Non-pigmented ciliary epithelial cell (primary cell): ENCODE data around the gene ARHGAP42.

ENCODE experiments used
- DNase-seq: peaks from one replicate; pipeline ENCODE4 v3.0.0-alpha.2; 2010; ENCODE audit warnings: low read depth

The ARHGAP42 gene

GRCh38 chr11:100759856-100760255, 72.8 kb downstream of the ARHGAP42 start:
- DNase-seq, result no peak

DNA sequence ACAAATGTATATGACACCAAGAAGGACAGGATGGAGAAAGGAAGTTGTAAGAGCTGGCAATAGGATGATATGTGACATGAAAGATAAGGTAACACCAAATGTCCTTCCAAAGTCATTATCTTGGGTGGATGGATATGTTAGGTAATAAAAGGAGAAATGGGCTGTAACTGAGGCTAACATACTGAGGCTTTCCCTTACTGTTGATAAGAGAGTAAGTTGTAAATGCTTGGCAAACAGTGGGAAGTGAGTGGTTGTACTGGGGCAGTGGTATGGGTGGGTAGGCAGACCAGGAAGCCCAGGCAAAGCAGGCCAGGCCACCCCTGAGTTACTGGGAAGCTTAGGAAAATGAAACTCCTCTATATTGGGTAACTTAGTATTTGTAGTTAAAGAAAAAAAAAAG, 73.7 kb downstream of the ARHGAP42 start:
- no peak for DNase-seq

DNA sequence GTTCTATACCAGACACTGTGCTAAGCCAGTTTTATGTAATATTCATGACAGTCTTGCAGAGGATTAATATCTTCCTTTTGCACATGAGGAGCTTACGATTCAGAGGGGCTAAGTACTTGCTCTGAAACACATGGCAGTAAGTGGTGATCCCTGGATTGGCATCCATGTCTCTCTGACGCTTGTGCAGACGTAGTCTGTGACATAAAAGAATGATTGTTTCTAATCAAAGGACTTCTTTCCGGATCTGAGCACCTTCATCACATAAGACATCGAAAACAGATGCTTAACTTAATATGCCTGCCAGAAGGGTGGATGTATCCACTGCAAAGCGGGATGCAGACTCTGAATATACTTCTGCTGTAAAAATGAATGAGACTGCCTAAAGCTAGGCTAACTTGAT, 74.8 kb downstream of the ARHGAP42 start:
- no peak for DNase-seq

- DNase-seq, result no peak
These were observed 79.7 kb downstream of the ARHGAP42 start for GRCh38 chr11:100766764-100767163.

- no peak for DNase-seq
These were observed 82.1 kb downstream of the ARHGAP42 start for GRCh38 chr11:100769165-100769564.

GRCh38 chr11:100769617-100770016, 82.5 kb downstream of the ARHGAP42 start:
- no peak for DNase-seq

DNA sequence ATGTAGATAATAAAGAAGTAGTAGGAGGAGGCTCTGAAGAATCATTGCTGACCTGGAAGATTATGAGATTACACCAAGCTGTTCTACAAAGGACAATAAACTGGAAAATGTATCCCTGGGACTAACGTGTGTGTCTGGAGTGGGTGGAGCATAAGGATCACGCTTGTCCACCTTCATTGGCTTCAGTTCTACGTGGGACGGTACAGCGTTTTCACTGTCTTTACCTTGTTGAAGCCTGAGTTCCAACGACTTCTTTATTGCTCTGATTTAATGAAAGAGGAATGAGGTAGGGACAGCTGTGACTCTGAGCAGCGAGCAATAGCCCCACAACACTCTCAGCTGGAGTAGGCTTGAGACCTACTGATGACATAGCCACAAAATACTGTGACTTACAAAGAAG, 87.0 kb downstream of the ARHGAP42 start:
- DNase-seq, result no peak

GRCh38 chr11:100774859-100775258, 87.8 kb downstream of the ARHGAP42 start:
- DNase-seq, result no peak

- DNase-seq, result no peak
These were observed 89.3 kb downstream of the ARHGAP42 start for GRCh38 chr11:100776212-100776896.

GRCh38 chr11:100777103-100777502, 90.0 kb downstream of the ARHGAP42 start:
- DNase-seq, result no peak

DNA sequence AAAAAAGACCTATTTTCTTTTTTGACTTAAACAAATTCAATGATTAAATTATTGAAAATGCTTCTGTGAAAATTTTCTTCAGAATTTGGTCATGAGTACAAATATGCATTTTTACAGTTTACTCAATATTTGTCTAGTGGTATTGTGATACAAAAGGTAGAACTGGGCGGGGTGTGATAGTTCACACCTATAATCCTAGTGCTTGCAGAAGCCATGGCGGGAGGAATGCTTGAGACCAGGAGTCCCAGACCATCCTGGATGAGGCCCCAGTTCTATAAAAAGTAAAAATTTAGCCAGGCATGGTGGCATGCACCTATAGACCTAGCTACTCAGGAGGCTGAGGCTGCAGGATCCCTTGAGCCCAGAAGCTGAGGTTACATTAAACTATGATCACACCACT, 90.6 kb downstream of the ARHGAP42 start:
- no peak for DNase-seq

DNA sequence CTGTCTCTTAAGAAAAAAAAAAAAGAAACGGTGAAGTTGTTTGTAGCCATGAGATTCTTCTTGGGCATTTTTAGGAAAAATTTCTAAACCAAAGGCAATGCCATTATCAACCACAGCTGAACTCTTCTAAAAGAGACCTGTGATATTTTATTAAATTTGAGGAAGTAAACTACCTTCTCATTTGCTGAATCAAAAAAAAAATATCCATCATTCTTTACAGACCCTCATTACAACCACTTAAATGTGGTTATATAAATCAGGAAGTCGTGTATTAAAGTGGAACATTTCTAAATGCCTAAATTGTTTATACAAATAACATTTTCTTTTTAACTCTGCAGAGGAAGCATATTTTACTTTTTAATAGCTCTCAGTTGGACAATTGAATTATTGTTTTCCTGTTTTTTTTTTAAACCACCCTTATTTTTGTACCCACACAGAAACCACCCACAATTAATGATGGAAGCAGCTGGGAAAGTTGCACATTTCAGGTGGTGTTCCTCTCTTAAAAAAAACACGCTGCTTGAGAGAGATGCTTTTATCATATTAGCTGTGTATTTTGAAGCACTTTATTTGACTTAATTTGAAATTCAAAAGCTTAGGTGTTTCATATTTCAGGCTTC, 91.2 kb downstream of the ARHGAP42 start:
- no peak for DNase-seq

DNA sequence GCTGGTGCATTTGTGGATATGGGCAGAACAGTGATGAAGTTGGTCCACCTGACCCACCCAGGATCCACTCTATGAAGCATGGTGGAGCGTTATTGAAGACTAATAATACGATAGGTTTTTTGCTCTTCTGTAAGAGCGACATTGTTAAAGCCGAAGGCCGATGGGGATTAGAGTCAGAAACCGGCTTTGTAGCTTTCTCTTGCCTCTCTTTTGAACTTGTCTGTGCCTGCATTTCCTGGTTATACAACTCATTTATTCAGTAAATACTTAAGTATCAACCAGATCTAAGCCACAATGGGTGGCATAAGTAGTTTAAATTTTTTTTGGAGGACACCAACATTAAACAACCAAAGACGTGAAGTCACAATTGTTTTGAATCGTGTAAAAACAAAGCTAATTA, 93.4 kb downstream of the ARHGAP42 start:
- no peak for DNase-seq

DNA sequence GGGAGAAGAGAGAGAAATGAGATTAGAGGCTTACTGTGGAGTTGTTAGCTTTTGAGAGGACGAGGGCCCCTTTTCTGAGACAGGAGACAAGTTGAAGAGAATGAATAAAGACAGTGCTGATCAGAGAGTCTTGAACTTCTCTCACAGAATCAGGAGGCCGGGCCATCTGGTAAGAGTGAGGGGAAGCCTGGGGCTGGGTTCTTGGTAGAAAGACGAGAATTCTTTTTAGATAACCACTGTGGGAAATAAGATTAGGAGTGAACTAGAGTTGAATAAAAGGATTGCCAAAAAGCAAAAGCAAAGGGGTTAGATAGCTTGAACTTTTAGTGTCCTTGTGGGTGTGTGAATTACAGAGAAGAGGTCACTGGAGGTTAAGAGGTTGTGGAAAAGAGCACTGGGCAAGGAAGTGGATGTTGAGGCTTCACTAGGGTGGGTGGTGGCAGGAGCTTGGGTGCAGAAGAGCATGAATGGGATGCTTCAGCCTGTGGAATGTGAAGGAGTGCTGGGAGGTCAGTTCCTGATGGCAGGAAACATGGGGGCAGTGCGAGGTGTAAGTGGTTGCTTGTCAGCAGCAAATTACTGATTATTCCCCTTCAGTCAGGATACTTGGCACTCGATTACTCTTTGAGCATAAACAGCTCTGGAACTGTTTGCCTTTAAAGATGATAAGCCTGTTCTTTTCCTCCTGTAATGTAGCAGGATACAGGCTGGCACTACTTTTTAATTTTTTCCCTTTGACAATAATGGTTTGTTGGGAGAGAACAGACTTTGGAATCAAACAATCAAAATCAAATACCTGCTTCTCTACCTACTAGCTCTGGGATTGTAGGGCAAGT, 98.3 kb downstream of the ARHGAP42 start:
- no peak for DNase-seq

DNA sequence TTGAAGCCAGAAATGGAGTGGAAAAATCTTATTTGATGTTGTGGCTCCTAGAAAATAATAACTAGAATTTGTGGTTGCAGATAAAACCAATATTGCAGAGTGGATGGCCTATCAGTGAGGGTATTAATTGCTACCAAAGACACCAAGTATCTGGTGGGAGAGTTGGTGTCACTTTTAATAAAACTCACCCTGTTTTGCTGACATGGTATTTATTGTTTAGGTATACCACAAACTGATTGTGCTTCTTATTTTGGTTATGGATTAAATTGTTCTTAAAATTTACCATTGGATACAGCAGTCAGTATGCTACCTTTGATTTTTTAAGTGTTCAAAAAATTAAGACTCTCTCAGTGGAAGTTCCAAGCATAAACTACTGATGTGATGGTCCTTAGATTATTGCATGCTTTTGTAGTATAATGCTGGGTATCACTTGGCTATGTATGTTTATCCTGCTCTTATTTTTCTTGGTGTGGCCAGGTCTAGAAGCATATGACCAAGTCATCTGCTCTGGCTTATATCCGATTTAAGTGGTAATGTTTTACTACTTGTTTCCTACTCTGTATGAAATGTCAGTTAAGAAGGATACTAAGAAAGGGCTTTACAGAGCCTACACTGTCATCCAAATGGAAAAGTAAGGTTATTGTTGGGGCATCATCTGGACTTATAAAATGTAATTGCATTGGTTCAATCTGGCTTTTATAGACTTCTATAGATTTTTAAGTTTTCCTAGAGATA, 101.6 kb downstream of the ARHGAP42 start:
- DNase-seq, result no peak

- no peak for DNase-seq
These were observed 102.4 kb downstream of the ARHGAP42 start for GRCh38 chr11:100789500-100789899.

DNA sequence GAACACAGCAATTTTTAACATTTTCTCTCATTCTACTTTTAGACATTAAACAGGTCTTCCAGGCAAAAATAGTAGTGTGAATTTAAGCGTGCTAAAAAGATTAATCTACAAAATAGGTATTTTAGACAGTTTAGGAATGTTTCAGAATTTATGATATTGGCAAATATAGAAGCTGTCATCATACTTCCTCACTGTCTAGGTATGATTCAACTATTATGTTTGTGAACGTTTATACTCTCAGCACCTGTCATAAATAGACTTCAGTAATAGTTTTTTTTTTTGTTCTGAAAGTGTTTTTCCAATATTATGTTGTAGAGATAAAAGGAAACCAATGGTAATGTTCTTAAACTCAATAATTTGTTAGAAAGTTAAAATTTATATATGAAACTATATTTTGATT, 103.0 kb downstream of the ARHGAP42 start:
- no peak for DNase-seq

DNA sequence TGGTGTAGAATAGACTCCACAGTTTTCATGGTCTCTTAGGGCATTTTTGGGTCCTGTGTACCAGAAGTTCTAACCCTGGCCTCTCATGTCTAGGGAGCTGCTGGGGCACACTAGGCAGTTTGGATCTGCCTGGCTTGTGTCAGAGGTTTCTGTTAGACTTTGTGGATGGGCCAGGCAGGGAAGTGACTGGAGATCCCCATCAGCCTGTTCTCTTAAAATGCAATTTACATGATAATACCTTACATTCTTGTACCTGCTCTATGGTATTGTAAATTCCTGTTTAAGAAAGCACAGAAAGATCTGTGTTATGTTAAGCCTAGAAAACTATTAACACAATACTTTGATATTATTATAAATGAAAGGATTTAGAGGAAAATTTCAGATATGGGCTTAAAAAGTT, 104.0 kb downstream of the ARHGAP42 start:
- no peak for DNase-seq

GRCh38 chr11:100791860-100792259, 104.8 kb downstream of the ARHGAP42 start:
- DNase-seq, result no peak

DNA sequence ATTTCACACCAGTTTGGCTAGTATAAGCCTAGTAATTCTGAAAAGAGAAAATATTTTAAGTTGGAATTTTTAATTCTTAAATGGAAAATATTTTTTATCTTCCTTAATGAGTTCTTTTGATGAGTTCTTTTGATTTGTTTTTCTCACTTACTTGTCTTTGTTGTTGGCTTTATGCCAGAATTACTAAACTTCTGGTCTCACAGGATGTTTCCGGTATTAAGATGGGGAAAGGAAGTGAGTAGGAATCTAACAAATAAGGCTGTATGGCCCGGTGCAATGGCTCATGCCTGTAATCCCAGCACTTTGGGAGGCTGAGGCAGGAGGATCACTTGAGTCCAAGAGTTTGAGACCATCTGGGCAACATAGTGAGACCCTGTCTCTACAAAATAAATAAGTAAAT, 106.4 kb downstream of the ARHGAP42 start:
- no peak for DNase-seq

DNA sequence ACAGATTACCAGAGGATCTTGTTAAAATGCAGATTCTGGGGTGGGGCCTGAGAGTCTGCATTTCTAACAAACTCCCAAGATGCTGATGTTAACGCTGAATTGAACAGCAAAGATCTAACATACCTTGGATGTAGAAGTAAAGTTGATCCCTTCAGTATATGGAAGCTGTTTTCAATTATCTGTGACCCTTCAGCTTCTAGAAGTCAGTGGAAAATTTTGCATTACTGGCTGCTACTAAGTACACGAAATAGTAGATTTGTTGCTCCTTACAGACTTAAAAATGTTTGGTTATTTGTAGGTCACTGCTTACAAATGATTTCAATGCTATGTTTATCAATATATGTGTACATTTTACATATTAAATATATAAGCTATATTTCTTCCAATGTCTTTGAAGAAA, 107.4 kb downstream of the ARHGAP42 start:
- no peak for DNase-seq

DNA sequence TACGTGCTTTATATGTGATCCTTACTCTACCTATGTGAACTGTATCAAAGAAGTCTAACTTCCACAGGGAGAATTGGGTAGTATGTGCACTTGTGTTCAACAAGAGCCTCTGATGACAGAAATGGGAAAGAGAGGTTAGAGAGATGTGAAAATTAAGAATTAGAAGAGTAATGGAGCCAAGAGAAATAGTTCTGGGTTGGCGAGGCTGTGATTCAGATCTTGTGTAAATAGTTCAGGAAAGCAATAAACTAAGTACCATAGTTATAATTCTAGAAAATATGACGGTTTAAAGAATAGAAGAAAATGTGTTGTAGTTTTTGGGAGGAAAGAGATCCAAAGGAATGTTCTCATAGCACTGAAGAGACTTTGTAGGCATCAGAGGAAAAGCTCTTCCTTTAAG, 112.4 kb downstream of the ARHGAP42 start:
- no peak for DNase-seq

DNA sequence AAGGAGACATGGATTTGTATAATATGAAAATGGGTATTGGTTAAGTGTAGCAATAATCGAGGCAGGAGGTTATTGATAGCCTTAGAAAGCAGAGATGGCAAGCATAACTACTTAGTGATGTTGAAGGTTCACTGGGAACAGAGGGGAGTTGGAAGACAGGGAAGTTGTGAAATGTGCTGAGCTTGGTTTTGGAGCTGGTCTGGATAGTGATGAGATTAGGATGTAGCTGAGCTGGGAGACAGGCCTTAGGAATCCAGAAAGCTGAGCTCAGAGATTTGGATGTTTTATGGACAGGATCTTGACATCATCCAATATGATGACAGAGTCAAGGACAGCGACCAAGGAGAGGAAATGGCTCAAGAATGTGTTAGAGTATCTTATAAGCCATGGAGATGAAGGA, 113.1 kb downstream of the ARHGAP42 start:
- no peak for DNase-seq
